ENCODE results near the gene CREB3L2.
A peak's percentile ranks its signal among the peaks of the same experiment; 100 is the strongest.

Gene CREB3L2

GRCh38 chr7:137898839-137899721 is 102.8 kb downstream of the CREB3L2 start:
- peak; percentile 57 to 61 (median 60) for DNase-seq (ENCODE audit: low read depth in 3 of 3)

- no peak for DNase-seq (ENCODE audit: low read depth in 3 of 3)
Observed at GRCh38 chr7:137895301-137896221, 106.3 kb downstream of the CREB3L2 start.

- no peak for DNase-seq (ENCODE audit: low read depth in 3 of 3)
Observed at GRCh38 chr7:137893143-137893742, 108.6 kb downstream of the CREB3L2 start.

GRCh38 chr7:137891016-137891655 is 110.8 kb downstream of the CREB3L2 start:
- DNase-seq (ENCODE audit: low read depth in 3 of 3): no peak

GRCh38 chr7:137890449-137890921 is 111.4 kb downstream of the CREB3L2 start:
- DNase-seq (ENCODE audit: low read depth in 3 of 3): no peak

GRCh38 chr7:137888241-137888640 is 113.6 kb downstream of the CREB3L2 start:
- no peak for DNase-seq (ENCODE audit: low read depth in 3 of 3)

GRCh38 chr7:137886746-137887145 is 115.1 kb downstream of the CREB3L2 start:
- no peak for DNase-seq (ENCODE audit: low read depth in 3 of 3)

GRCh38 chr7:137886281-137886680 is 115.6 kb downstream of the CREB3L2 start:
- DNase-seq (ENCODE audit: low read depth in 3 of 3): no peak

GRCh38 chr7:137885678-137886077 is 116.2 kb downstream of the CREB3L2 start:
- no peak for DNase-seq (ENCODE audit: low read depth in 3 of 3)

- no peak for DNase-seq (ENCODE audit: low read depth in 3 of 3)
Observed at GRCh38 chr7:137882806-137883205, 119.1 kb downstream of the CREB3L2 start.

GRCh38 chr7:137882261-137882668 is 119.6 kb downstream of the CREB3L2 start:
- DNase-seq (ENCODE audit: low read depth in 3 of 3): no peak

- DNase-seq (ENCODE audit: low read depth in 3 of 3): no peak
Observed at GRCh38 chr7:137881607-137882260, 120.2 kb downstream of the CREB3L2 start.

- no peak for DNase-seq (ENCODE audit: low read depth in 3 of 3)
Observed at GRCh38 chr7:137880432-137880831, 121.5 kb downstream of the CREB3L2 start.

- DNase-seq (ENCODE audit: low read depth in 3 of 3): no peak
Observed at GRCh38 chr7:137879357-137880158, 122.3 kb downstream of the CREB3L2 start.

- DNase-seq (ENCODE audit: low read depth in 3 of 3): no peak
Observed at GRCh38 chr7:137878333-137878961, 123.4 kb downstream of the CREB3L2 start.

- DNase-seq (ENCODE audit: low read depth in 3 of 3): no peak
Observed at GRCh38 chr7:137877027-137877675, 124.7 kb downstream of the CREB3L2 start.

- no peak for DNase-seq (ENCODE audit: low read depth in 3 of 3)
Observed at GRCh38 chr7:137875746-137876145, 126.1 kb downstream of the CREB3L2 start.

- DNase-seq (ENCODE audit: low read depth in 3 of 3): no peak
Observed at GRCh38 chr7:137873979-137874777, 127.7 kb downstream of the CREB3L2 start.

Data from stimulated activated CD4-positive, alpha-beta T cell treated with anti-CD3 and anti-CD28 coated beads, TNF-alpha, amount 100 ng/mL, for 4 hours (primary cell).